ENCODE measurements around the gene FZR1. TPM values are rescaled to one million over a fixed set of nuclear protein-coding genes. Genes with fewer than 3 reads are reported as not detected.

Gene FZR1
- total and polyA plus RNA-seq, 2 of the 8 experiments (the other 6 are each of a cell fraction or from before 2014, with no cell fraction given) = 21.6 to 35.5 TPM

GRCh38 chr19:3497757-3498520 is 8.2 kb upstream of the FZR1 start (continued):
- TF ChIP-seq, protein P1, sequence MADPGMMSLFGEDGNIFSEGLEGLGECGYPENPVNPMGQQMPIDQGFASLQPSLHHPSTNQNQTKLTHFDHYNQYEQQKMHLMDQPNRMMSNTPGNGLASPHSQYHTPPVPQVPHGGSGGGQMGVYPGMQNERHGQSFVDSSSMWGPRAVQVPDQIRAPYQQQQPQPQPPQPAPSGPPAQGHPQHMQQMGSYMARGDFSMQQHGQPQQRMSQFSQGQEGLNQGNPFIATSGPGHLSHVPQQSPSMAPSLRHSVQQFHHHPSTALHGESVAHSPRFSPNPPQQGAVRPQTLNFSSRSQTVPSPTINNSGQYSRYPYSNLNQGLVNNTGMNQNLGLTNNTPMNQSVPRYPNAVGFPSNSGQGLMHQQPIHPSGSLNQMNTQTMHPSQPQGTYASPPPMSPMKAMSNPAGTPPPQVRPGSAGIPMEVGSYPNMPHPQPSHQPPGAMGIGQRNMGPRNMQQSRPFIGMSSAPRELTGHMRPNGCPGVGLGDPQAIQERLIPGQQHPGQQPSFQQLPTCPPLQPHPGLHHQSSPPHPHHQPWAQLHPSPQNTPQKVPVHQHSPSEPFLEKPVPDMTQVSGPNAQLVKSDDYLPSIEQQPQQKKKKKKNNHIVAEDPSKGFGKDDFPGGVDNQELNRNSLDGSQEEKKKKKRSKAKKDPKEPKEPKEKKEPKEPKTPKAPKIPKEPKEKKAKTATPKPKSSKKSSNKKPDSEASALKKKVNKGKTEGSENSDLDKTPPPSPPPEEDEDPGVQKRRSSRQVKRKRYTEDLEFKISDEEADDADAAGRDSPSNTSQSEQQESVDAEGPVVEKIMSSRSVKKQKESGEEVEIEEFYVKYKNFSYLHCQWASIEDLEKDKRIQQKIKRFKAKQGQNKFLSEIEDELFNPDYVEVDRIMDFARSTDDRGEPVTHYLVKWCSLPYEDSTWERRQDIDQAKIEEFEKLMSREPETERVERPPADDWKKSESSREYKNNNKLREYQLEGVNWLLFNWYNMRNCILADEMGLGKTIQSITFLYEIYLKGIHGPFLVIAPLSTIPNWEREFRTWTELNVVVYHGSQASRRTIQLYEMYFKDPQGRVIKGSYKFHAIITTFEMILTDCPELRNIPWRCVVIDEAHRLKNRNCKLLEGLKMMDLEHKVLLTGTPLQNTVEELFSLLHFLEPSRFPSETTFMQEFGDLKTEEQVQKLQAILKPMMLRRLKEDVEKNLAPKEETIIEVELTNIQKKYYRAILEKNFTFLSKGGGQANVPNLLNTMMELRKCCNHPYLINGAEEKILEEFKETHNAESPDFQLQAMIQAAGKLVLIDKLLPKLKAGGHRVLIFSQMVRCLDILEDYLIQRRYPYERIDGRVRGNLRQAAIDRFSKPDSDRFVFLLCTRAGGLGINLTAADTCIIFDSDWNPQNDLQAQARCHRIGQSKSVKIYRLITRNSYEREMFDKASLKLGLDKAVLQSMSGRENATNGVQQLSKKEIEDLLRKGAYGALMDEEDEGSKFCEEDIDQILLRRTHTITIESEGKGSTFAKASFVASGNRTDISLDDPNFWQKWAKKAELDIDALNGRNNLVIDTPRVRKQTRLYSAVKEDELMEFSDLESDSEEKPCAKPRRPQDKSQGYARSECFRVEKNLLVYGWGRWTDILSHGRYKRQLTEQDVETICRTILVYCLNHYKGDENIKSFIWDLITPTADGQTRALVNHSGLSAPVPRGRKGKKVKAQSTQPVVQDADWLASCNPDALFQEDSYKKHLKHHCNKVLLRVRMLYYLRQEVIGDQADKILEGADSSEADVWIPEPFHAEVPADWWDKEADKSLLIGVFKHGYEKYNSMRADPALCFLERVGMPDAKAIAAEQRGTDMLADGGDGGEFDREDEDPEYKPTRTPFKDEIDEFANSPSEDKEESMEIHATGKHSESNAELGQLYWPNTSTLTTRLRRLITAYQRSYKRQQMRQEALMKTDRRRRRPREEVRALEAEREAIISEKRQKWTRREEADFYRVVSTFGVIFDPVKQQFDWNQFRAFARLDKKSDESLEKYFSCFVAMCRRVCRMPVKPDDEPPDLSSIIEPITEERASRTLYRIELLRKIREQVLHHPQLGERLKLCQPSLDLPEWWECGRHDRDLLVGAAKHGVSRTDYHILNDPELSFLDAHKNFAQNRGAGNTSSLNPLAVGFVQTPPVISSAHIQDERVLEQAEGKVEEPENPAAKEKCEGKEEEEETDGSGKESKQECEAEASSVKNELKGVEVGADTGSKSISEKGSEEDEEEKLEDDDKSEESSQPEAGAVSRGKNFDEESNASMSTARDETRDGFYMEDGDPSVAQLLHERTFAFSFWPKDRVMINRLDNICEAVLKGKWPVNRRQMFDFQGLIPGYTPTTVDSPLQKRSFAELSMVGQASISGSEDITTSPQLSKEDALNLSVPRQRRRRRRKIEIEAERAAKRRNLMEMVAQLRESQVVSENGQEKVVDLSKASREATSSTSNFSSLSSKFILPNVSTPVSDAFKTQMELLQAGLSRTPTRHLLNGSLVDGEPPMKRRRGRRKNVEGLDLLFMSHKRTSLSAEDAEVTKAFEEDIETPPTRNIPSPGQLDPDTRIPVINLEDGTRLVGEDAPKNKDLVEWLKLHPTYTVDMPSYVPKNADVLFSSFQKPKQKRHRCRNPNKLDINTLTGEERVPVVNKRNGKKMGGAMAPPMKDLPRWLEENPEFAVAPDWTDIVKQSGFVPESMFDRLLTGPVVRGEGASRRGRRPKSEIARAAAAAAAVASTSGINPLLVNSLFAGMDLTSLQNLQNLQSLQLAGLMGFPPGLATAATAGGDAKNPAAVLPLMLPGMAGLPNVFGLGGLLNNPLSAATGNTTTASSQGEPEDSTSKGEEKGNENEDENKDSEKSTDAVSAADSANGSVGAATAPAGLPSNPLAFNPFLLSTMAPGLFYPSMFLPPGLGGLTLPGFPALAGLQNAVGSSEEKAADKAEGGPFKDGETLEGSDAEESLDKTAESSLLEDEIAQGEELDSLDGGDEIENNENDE (IDR thresholded peaks at IDR 0.05; ENCODE audit: insufficient replicate concordance, low read length) = no peak
- TF ChIP-seq PHF8 (conservative IDR thresholded peaks at IDR 0.05; ENCODE audit: low read depth, low read length) = no peak
- no peak for TF ChIP-seq RNF2 (IDR thresholded peaks at IDR 0.05; ENCODE audit: borderline replicate concordance, low read depth, low read length, missing control alignments, poor library complexity, severe bottlenecking)
- TF ChIP-seq SP2 (IDR thresholded peaks at IDR 0.05; ENCODE audit: low read length) = no peak
- TF ChIP-seq ATF3 (IDR thresholded peaks at IDR 0.05; ENCODE audit: insufficient read depth, low read depth, low read length) = no peak
- TF ChIP-seq MAFK (IDR thresholded peaks at IDR 0.05; ENCODE audit: low read depth, low read length) = no peak
